Esophagus squamous epithelium (tissue), 4 donors: ENCODE measurements around the gene CFAP20.

Experiments used
- POLR2A ChIP-seq, 4 donors: fragments of 450-650 bp; IDR thresholded peaks; one replicate each; pipeline ENCODE4 v1.6.1; 2017; ENCODE audit warnings: antibody characterized with exemption in 4 of 4, mild to moderate bottlenecking in 4 of 4, moderate library complexity in 3 of 4
- TF ChIP-seq, protein P1 (sequence below), 6 experiments: fragments of 450-650 bp in 4 of 6; fragments of 200-600 bp in 2 of 6; sonication (generic) in 2 of 6; IDR thresholded peaks; one replicate each; pipeline ENCODE4 v1.5.1; 2016 to 2019; ENCODE audit warnings: antibody characterized with exemption in 6 of 6, mild to moderate bottlenecking in 4 of 6, moderate library complexity in 4 of 6

DNA sequence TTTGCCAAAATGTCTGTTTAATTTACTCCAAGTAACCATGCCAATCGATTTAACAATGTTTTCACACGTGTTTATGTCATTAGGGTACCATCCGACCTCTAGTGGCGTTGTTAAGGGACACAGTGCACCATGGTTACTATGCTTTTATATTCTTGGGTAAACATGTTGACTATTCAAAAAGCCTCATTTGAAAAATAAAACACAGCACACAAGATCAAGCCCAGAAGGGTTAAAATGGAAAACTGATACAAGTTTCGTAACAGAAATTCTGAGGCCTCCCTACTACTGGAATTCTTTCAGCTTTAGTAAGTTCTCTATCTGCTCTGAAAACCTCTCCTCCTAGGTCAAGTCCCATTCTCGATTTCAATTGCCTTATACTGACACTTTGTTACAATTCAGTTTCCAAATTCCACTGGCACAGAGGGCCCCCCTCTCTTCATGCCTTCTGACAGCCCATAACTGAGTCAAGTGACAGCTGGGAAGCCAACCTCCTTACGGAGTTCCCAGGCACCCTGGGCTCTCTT, 2.1 kb downstream of the CFAP20 start:
- TF ChIP-seq, protein P1, sequence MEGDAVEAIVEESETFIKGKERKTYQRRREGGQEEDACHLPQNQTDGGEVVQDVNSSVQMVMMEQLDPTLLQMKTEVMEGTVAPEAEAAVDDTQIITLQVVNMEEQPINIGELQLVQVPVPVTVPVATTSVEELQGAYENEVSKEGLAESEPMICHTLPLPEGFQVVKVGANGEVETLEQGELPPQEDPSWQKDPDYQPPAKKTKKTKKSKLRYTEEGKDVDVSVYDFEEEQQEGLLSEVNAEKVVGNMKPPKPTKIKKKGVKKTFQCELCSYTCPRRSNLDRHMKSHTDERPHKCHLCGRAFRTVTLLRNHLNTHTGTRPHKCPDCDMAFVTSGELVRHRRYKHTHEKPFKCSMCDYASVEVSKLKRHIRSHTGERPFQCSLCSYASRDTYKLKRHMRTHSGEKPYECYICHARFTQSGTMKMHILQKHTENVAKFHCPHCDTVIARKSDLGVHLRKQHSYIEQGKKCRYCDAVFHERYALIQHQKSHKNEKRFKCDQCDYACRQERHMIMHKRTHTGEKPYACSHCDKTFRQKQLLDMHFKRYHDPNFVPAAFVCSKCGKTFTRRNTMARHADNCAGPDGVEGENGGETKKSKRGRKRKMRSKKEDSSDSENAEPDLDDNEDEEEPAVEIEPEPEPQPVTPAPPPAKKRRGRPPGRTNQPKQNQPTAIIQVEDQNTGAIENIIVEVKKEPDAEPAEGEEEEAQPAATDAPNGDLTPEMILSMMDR (IDR thresholded peaks at IDR 0.05), result peak in 3 of 6 experiments; percentile 22 to 42 (median 24)
- no peak for TF ChIP-seq POLR2A (IDR thresholded peaks at IDR 0.05)
